ENCODE results near the gene CD9. TPM values are rescaled to one million over a fixed set of nuclear protein-coding genes. Genes with fewer than 3 reads are reported as not detected.

The CD9 gene
- total RNA-seq, 1 donor, result 70.0 TPM

- no peak for DNase-seq (ENCODE audit: low read depth in 2 of 3, low spot score in 2 of 3)
These were observed 72.4 kb downstream of the CD9 start for GRCh38 chr12:6272300-6273204.

- no peak for DNase-seq (ENCODE audit: low read depth in 2 of 3, low spot score in 2 of 3)
These were observed 73.0 kb downstream of the CD9 start for GRCh38 chr12:6273205-6273540.

- DNase-seq (ENCODE audit: low read depth in 2 of 3, low spot score in 2 of 3), result peak in 1 of 3 donors; percentile 36
These were observed 73.5 kb downstream of the CD9 start for GRCh38 chr12:6273541-6274230.

GRCh38 chr12:6274231-6275221, 74.3 kb downstream of the CD9 start:
- no peak for DNase-seq (ENCODE audit: low read depth in 2 of 3, low spot score in 2 of 3)

- no peak for DNase-seq (ENCODE audit: low read depth in 2 of 3, low spot score in 2 of 3)
These were observed 76.0 kb downstream of the CD9 start for GRCh38 chr12:6275928-6276887.

- no peak for DNase-seq (ENCODE audit: low read depth in 2 of 3, low spot score in 2 of 3)
These were observed 76.9 kb downstream of the CD9 start for GRCh38 chr12:6276956-6277620.

- DNase-seq (ENCODE audit: low read depth in 2 of 3, low spot score in 2 of 3), result no peak
These were observed 77.8 kb downstream of the CD9 start for GRCh38 chr12:6277982-6278438.

GRCh38 chr12:6278439-6279255, 78.4 kb downstream of the CD9 start:
- peak; percentile 84 to 86 (median 85) for DNase-seq (ENCODE audit: low read depth in 2 of 3, low spot score in 2 of 3)

- DNase-seq (ENCODE audit: low read depth in 2 of 3, low spot score in 2 of 3), result no peak
These were observed 79.0 kb downstream of the CD9 start for GRCh38 chr12:6279256-6279628.

GRCh38 chr12:6279631-6280030, 79.4 kb downstream of the CD9 start:
- no peak for DNase-seq (ENCODE audit: low read depth in 2 of 3, low spot score in 2 of 3)

GRCh38 chr12:6280053-6280469, 79.9 kb downstream of the CD9 start:
- no peak for DNase-seq (ENCODE audit: low read depth in 2 of 3, low spot score in 2 of 3)

GRCh38 chr12:6280672-6281071, 80.5 kb downstream of the CD9 start:
- DNase-seq (ENCODE audit: low read depth in 2 of 3, low spot score in 2 of 3), result no peak

GRCh38 chr12:6281081-6281809, 81.0 kb downstream of the CD9 start:
- DNase-seq (ENCODE audit: low read depth in 2 of 3, low spot score in 2 of 3), result no peak

GRCh38 chr12:6282453-6282840, 82.2 kb downstream of the CD9 start:
- no peak for DNase-seq (ENCODE audit: low read depth in 2 of 3, low spot score in 2 of 3)

- no peak for DNase-seq (ENCODE audit: low read depth in 2 of 3, low spot score in 2 of 3)
These were observed 84.1 kb downstream of the CD9 start for GRCh38 chr12:6284273-6284672.

GRCh38 chr12:6285063-6285477, 84.9 kb downstream of the CD9 start:
- peak; percentile 47 to 77 (median 64) for DNase-seq (ENCODE audit: low read depth in 2 of 3, low spot score in 2 of 3)

- DNase-seq (ENCODE audit: low read depth in 2 of 3, low spot score in 2 of 3), result no peak
These were observed 85.5 kb downstream of the CD9 start for GRCh38 chr12:6285532-6286306.

All from hematopoietic multipotent progenitor cell (in vitro differentiated cells).